Left forelimb (tissue), 1 donor: ENCODE measurements around the gene LDB2.
A peak's percentile ranks its signal among the peaks of the same experiment; 100 is the strongest.
"Not testable (repeated sequence)": the region's sequence is repeated elsewhere in the genome, so short reads cannot be mapped to it uniquely, and the experiment has no call there.

ENCODE experiments used
- DNase-seq: peaks from one replicate; pipeline ENCODE4 v3.0.0-alpha.2; 2018; ENCODE audit warnings: low spot score

The LDB2 gene

GRCh38 chr4:16544869-16545268 lies 353.6 kb downstream of the LDB2 start:
- peak; percentile 22 for DNase-seq

GRCh38 chr4:16544251-16544721 lies 354.2 kb downstream of the LDB2 start:
- no peak for DNase-seq

GRCh38 chr4:16537926-16538325 lies 360.5 kb downstream of the LDB2 start:
- DNase-seq, result no peak

- no peak for DNase-seq
Measured at GRCh38 chr4:16532240-16532970, 366.0 kb downstream of the LDB2 start.

GRCh38 chr4:16530688-16531635 lies 367.5 kb downstream of the LDB2 start:
- DNase-seq, result no peak

GRCh38 chr4:16524911-16525554 lies 373.4 kb downstream of the LDB2 start:
- DNase-seq, result peak; percentile 70

- DNase-seq, result no peak
Measured at GRCh38 chr4:16524406-16524805, 374.0 kb downstream of the LDB2 start.

- not testable (repeated sequence) for DNase-seq
Measured at GRCh38 chr4:16523526-16523925, 374.9 kb downstream of the LDB2 start.

GRCh38 chr4:16521156-16521915 lies 377.1 kb downstream of the LDB2 start:
- DNase-seq, result no peak

- no peak for DNase-seq
Measured at GRCh38 chr4:16516796-16517439, 381.5 kb downstream of the LDB2 start.

- no peak for DNase-seq
Measured at GRCh38 chr4:16513876-16514275, 384.6 kb downstream of the LDB2 start.

GRCh38 chr4:16508968-16509367 lies 389.5 kb downstream of the LDB2 start:
- no peak for DNase-seq

GRCh38 chr4:16505726-16506125 lies 392.7 kb downstream of the LDB2 start:
- no peak for DNase-seq

GRCh38 chr4:16505267-16505666 lies 393.2 kb downstream of the LDB2 start:
- no peak for DNase-seq

- no peak for DNase-seq
Measured at GRCh38 chr4:16503421-16504100, 394.9 kb downstream of the LDB2 start.

GRCh38 chr4:16498978-16499377 lies 399.5 kb downstream of the LDB2 start:
- DNase-seq, result no peak

- no peak for DNase-seq
Measured at GRCh38 chr4:16496501-16496900, 401.9 kb downstream of the LDB2 start.

GRCh38 chr4:16492872-16493271 lies 405.6 kb downstream of the LDB2 start:
- no peak for DNase-seq

GRCh38 chr4:16489226-16489625 lies 409.2 kb downstream of the LDB2 start:
- no peak for DNase-seq

- no peak for DNase-seq
Measured at GRCh38 chr4:16488084-16488483, 410.4 kb downstream of the LDB2 start.

- no peak for DNase-seq
Measured at GRCh38 chr4:16484711-16485110, 413.7 kb downstream of the LDB2 start.
